ENCODE results near the gene AK3.

The AK3 gene

DNA sequence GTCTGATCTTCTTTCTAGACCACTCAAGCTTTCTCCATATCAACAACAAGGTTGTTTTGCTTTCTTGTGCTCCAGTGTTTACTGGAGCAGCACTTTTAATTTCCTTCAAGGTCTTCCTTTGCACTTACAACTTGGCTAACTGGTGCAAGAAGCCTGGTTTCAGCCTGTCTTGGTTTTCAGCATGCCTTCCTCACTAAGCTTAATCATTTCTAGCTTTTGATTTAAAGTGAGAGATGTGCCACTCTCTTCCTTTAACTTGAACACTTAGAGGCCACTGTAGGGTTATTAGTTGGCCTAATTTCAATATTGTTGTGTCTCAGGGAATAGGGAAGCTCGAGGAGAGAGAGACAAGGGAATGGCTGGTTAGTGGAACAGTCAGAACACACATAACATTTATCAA, 13.4 kb downstream of the AK3 start:
- DNase-seq (ENCODE audit: extremely low spot score): no peak
- TF ChIP-seq, protein P1, sequence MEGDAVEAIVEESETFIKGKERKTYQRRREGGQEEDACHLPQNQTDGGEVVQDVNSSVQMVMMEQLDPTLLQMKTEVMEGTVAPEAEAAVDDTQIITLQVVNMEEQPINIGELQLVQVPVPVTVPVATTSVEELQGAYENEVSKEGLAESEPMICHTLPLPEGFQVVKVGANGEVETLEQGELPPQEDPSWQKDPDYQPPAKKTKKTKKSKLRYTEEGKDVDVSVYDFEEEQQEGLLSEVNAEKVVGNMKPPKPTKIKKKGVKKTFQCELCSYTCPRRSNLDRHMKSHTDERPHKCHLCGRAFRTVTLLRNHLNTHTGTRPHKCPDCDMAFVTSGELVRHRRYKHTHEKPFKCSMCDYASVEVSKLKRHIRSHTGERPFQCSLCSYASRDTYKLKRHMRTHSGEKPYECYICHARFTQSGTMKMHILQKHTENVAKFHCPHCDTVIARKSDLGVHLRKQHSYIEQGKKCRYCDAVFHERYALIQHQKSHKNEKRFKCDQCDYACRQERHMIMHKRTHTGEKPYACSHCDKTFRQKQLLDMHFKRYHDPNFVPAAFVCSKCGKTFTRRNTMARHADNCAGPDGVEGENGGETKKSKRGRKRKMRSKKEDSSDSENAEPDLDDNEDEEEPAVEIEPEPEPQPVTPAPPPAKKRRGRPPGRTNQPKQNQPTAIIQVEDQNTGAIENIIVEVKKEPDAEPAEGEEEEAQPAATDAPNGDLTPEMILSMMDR (IDR thresholded peaks at IDR 0.05; ENCODE audit: control extremely low read depth, extremely low read depth, low read depth, missing control alignments): no peak
- CTCF ChIA-PET: interaction anchor here (0.9 to 1.8 kb wide), 5 partner anchors 9 to 123 kb away, joined by 3 to 6 read pairs (median 3); no protein-coding TSS in a partner anchor
- POLR2A ChIA-PET: interaction anchor here (0.9 kb wide), 1 partner anchor 21 kb away, joined by 3 read pairs; no protein-coding TSS in a partner anchor

DNA sequence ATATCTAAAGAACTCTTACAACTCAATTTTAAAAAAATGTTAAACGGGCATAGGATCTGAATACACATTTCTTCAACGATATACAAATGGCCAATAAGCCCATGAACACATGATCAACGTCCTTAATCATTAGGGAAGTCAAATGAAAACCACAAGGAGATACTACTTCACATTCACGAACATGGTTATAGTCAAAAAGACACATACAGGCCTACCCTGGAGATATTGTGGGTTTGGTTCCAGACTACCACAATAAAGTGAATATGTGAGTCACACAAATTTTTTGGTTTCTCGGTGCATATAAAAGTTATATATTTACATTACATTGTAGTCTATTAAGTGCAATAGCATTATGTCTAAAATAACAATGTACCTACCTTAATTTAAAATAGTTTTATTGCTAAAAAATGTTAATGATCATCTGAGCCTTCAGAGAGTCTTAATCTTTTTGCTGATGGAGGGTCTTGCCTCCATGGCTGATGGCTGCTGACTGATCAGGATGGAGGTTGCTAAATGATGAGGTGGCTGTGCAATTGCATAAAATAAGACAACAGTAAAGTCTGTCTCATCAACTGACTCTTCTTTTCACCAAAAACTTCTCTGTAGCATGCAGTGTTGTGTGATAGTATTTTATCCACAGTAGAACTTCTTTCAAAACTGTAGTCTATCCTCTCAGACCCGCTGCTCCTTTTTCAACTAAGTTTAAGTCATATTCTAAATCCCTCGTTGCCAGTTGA, 15.1 kb downstream of the AK3 start:
- ChIA-PET CTCF (no interaction called here), POLR2A (no interaction called here)
- TF ChIP-seq, protein P1 (IDR thresholded peaks at IDR 0.05; ENCODE audit: control extremely low read depth, extremely low read depth, low read depth, missing control alignments): no peak
- DNase-seq (ENCODE audit: extremely low spot score): no peak

DNA sequence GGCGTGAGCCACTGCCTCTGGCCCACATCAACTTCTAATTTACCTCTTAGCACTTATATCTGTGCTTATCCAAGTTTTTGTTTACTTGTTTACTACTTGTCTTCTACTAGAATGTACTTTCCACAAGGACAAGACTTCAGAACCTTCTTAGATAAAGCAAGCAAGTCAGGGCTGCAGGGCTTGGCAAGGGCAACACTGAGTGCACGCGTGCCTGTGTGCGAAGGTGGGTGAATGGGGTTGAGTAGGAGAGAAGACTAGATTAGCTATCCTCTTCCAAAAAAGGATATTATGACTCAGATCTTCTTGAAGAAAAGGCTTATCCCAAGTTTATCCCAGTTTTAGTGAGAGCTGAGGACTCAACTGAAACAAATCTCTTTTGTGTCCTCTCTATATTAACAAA, 19.3 kb downstream of the AK3 start:
- POLR2A ChIA-PET: no interaction called here
- TF ChIP-seq, protein P1 (IDR thresholded peaks at IDR 0.05; ENCODE audit: control extremely low read depth, extremely low read depth, low read depth, missing control alignments): no peak
- CTCF ChIA-PET: interaction anchor here (0.8 to 2.0 kb wide), 2 partner anchors 15 to 81 kb away, joined by 3 to 10 read pairs; no protein-coding TSS in a partner anchor
- DNase-seq (ENCODE audit: extremely low spot score): no peak

DNA sequence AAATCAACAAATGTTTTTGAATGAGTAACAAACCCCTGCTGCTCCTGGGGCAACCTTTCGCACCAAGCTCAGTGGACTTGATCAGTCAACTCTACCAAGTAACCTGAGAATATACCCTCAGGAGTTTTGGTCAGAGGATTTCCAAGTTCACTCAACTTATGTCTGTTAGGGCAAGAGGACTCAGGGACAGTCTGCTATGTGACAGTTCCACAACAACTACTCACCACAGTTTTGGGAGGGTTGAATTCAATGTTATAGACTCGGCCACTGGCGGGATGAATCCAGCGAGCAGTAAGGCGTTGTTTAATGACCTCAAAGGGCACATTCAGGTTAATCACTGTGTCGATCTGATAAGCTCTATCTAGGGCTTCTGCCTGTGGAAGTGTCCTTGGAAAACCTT, 22.1 kb downstream of the AK3 start:
- no peak for DNase-seq (ENCODE audit: extremely low spot score)
- TF ChIP-seq, protein P1 (IDR thresholded peaks at IDR 0.05; ENCODE audit: control extremely low read depth, extremely low read depth, low read depth, missing control alignments): no peak
- ChIA-PET CTCF (interaction anchor here (0.8 to 1.9 kb wide), 3 partner anchors 9 to 12 kb away, joined by 3 to 5 read pairs (median 4); no protein-coding TSS in a partner anchor), POLR2A (no interaction called here)

DNA sequence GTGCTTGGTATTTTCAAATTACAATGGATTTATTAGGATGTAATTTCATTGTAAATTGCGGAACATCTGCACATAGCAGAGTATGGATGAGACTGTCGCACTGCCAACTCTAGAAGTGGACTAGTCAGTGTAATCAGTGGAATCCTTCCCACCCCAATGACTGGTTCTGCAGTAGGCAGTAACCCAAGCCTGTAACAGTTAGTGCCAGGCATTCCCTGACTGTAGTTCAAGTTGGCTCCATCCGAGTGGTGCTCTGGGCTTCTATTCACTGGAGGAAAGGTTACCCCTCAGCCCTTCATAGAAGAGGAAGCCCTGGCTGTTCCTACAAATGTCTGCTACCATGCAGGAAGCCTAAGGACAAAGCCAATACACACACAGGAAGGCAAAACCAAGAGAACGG, 23.2 kb downstream of the AK3 start:
- ChIA-PET POLR2A (no interaction called here), CTCF (interaction anchor here (0.8 to 1.7 kb wide), 4 partner anchors 8 to 23 kb away, joined by 3 to 5 read pairs (median 4); partner anchors contain the start of gene AK3)
- TF ChIP-seq, protein P1 (IDR thresholded peaks at IDR 0.05; ENCODE audit: control extremely low read depth, extremely low read depth, low read depth, missing control alignments): no peak
- no peak for DNase-seq (ENCODE audit: extremely low spot score)

DNA sequence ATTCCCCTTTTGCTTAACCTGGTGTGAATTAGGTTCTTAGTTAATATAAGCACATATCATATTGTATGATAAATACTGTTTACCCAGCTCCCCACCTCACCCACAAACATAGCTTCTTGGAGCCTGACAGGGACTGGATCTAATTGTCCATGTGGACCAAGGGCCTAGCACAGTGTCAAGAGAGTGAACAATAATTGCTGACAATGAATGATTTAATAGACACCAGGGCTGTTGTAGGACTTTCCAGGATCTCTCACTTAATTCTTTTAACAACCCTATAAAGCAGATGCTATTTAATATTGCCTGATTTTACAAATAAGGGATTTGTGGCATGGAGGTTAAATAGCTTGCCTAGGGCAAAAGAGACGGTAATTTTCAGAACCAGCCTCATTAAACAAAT, 24.8 kb downstream of the AK3 start:
- ChIA-PET CTCF (interaction anchor here (0.7 to 1.5 kb wide), 6 partner anchors 9 to 34 kb away, joined by 3 to 6 read pairs (median 3); no protein-coding TSS in a partner anchor), POLR2A (no interaction called here)
- TF ChIP-seq, protein P1 (IDR thresholded peaks at IDR 0.05; ENCODE audit: control extremely low read depth, extremely low read depth, low read depth, missing control alignments): no peak
- DNase-seq (ENCODE audit: extremely low spot score): no peak
